Bronchial epithelial cell (primary cell): ENCODE data around the gene NUDT3. TPM values are rescaled to one million over a fixed set of nuclear protein-coding genes. Genes with fewer than 3 reads are reported as not detected.

ENCODE experiments used
- DNase-seq: peaks from one replicate; pipeline ENCODE4 v3.0.0-alpha.2; 2010; ENCODE audit warnings: low read depth
- FAIRE-seq: peaks from 2 replicates; lab custom pipeline; 2011; peaks lifted over from hg19 to GRCh38; lab: Jason Lieb, UNC
- H3K27me3 ChIP-seq: 2 replicates; pipeline ENCODE4 v1.5.1; 2011; ENCODE audit warnings: low read length; ENCODE audit not compliant: control insufficient read depth, insufficient read depth
- H3K36me3 ChIP-seq: 2 replicates; pipeline ENCODE4 v1.5.1; 2011; ENCODE audit warnings: low read length; ENCODE audit not compliant: control insufficient read depth, insufficient read depth
- H3K4me3 ChIP-seq: 2 replicates; pipeline ENCODE4 v1.5.1; 2011; ENCODE audit warnings: mild to moderate bottlenecking, low read depth, low read length, control low read depth
- CTCF ChIP-seq: IDR thresholded peaks from 2 replicates; pipeline ENCODE4 v1.5.1; 2011; ENCODE audit warnings: mild to moderate bottlenecking, moderate library complexity, low read length, control low read depth, inconsistent platforms; ENCODE audit not compliant: insufficient read depth, severe bottlenecking
- total RNA-seq: library from RNA; depleted of rRNA; stranded (reverse); fragments of >200 nt; gene quantifications from 2 replicates; pipeline ENCODE4 v1.2.1, GENCODE V29; 2014

NUDT3 gene
- total RNA-seq, 1 donor from 2014 or later = 15.8 TPM

- FAIRE-seq (no peak), DNase-seq (no peak)
- Histone ChIP-seq H3K27me3 (no peaks in the 10 kb centered on the region), H3K36me3 (peaks cover 39% of the 10 kb centered on the region), H3K4me3 (no peak overlapping the region)
- no peak for TF ChIP-seq CTCF
Measured at GRCh38 chr6:34423254-34423653, 30.8 kb upstream of the NUDT3 start.

GRCh38 chr6:34418367-34418766 lies 25.9 kb upstream of the NUDT3 start:
- TF ChIP-seq CTCF = no peak
- Histone ChIP-seq H3K36me3 (peaks cover 31% of the 10 kb centered on the region), H3K27me3 (no peaks in the 10 kb centered on the region), H3K4me3 (no peak overlapping the region)
- FAIRE-seq (no peak), DNase-seq (no peak)

GRCh38 chr6:34416877-34417371 lies 24.5 kb upstream of the NUDT3 start:
- Histone ChIP-seq H3K36me3 (peaks cover 20% of the 10 kb centered on the region), H3K27me3 (no peaks in the 10 kb centered on the region), H3K4me3 (no peak overlapping the region)
- TF ChIP-seq CTCF = no peak
- DNase-seq = no peak
- FAIRE-seq = no peak

GRCh38 chr6:34414999-34415858 lies 22.8 kb upstream of the NUDT3 start:
- FAIRE-seq (no peak), DNase-seq (peak; percentile 61)
- H3K27me3 ChIP-seq = no peaks in the 10 kb centered on the region
- peak; percentile 58 for TF ChIP-seq CTCF
- H3K36me3 ChIP-seq = peaks cover 10% of the 10 kb centered on the region
- H3K4me3 ChIP-seq = no peak overlapping the region

GRCh38 chr6:34412643-34413214 lies 20.3 kb upstream of the NUDT3 start:
- TF ChIP-seq CTCF = no peak
- FAIRE-seq (no peak), DNase-seq (peak; percentile 94)
- Histone ChIP-seq H3K27me3 (no peaks in the 10 kb centered on the region), H3K4me3 (no peak overlapping the region), H3K36me3 (peaks cover 3% of the 10 kb centered on the region)
